Measurements from ENCODE around the gene ABHD16B. TPM values are rescaled to one million over a fixed set of nuclear protein-coding genes. Genes with fewer than 3 reads are reported as not detected.

ABHD16B gene
- total RNA-seq, 1 donor from 2014 or later: not detected

GRCh38 chr20:63896264-63897105 is 35.2 kb downstream of the ABHD16B start:
- intact Hi-C loops (cut with DNase I): no loop called here
- H3K4me3 ChIP-seq: peak overlapping the region; percentile 70
- H3K27ac ChIP-seq: peak overlapping the region; percentile 86
- no peaks in the 10 kb centered on the region for H3K27me3 ChIP-seq
- H3K36me3 ChIP-seq: peaks cover 11% of the 10 kb centered on the region
- TF ChIP-seq, protein P1, sequence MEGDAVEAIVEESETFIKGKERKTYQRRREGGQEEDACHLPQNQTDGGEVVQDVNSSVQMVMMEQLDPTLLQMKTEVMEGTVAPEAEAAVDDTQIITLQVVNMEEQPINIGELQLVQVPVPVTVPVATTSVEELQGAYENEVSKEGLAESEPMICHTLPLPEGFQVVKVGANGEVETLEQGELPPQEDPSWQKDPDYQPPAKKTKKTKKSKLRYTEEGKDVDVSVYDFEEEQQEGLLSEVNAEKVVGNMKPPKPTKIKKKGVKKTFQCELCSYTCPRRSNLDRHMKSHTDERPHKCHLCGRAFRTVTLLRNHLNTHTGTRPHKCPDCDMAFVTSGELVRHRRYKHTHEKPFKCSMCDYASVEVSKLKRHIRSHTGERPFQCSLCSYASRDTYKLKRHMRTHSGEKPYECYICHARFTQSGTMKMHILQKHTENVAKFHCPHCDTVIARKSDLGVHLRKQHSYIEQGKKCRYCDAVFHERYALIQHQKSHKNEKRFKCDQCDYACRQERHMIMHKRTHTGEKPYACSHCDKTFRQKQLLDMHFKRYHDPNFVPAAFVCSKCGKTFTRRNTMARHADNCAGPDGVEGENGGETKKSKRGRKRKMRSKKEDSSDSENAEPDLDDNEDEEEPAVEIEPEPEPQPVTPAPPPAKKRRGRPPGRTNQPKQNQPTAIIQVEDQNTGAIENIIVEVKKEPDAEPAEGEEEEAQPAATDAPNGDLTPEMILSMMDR (IDR thresholded peaks at IDR 0.05): no peak
- DNase-seq (peak; percentile 87), ATAC-seq (peak; percentile 59)
- peaks cover 47% of the 10 kb centered on the region for H3K4me1 ChIP-seq
- no peaks in the 10 kb centered on the region for H3K9me3 ChIP-seq

- ATAC-seq: no peak
- intact Hi-C loops (cut with DNase I): no loop called here
Measured at GRCh38 chr20:63897978-63898561, 36.8 kb downstream of the ABHD16B start.

GRCh38 chr20:63898882-63899558 is 37.7 kb downstream of the ABHD16B start:
- Histone ChIP-seq H3K27ac (no peak overlapping the region), H3K36me3 (peaks cover 8% of the 10 kb centered on the region), H3K4me3 (no peak overlapping the region), H3K27me3 (no peaks in the 10 kb centered on the region), H3K9me3 (no peaks in the 10 kb centered on the region), H3K4me1 (peaks cover 47% of the 10 kb centered on the region)
- TF ChIP-seq, protein P1 (IDR thresholded peaks at IDR 0.05): no peak
- intact Hi-C loops (cut with DNase I): no loop called here
- ATAC-seq: no peak
- no peak for DNase-seq

More at GRCh38 chr20:63897978-63898561, 36.8 kb downstream of the ABHD16B start:
- Histone ChIP-seq H3K4me3 (no peak overlapping the region), H3K27ac (no peak overlapping the region), H3K27me3 (no peaks in the 10 kb centered on the region), H3K9me3 (no peaks in the 10 kb centered on the region), H3K4me1 (peaks cover 49% of the 10 kb centered on the region), H3K36me3 (peaks cover 8% of the 10 kb centered on the region)
- DNase-seq: no peak
- TF ChIP-seq, protein P1 (IDR thresholded peaks at IDR 0.05): no peak

GRCh38 chr20:63900413-63900812 is 39.1 kb downstream of the ABHD16B start:
- DNase-seq: no peak
- ATAC-seq: no peak
- TF ChIP-seq, protein P1 (IDR thresholded peaks at IDR 0.05): no peak
- H3K27me3 ChIP-seq: no peaks in the 10 kb centered on the region
- peaks cover 8% of the 10 kb centered on the region for H3K36me3 ChIP-seq
- H3K27ac ChIP-seq: no peak overlapping the region
- peaks cover 44% of the 10 kb centered on the region for H3K4me1 ChIP-seq
- H3K9me3 ChIP-seq: no peaks in the 10 kb centered on the region
- no peak overlapping the region for H3K4me3 ChIP-seq
- intact Hi-C loops (cut with DNase I): no loop called here

GRCh38 chr20:63903796-63904561 is 42.7 kb downstream of the ABHD16B start:
- intact Hi-C loops (cut with DNase I): no loop called here
- Histone ChIP-seq H3K4me1 (peaks cover 22% of the 10 kb centered on the region), H3K36me3 (no peaks in the 10 kb centered on the region), H3K4me3 (no peak overlapping the region), H3K9me3 (no peaks in the 10 kb centered on the region), H3K27ac (no peak overlapping the region), H3K27me3 (no peaks in the 10 kb centered on the region)
- TF ChIP-seq, protein P1 (IDR thresholded peaks at IDR 0.05): no peak
- ATAC-seq: no peak
- no peak for DNase-seq

Measured in upper lobe of right lung (tissue), 1 donor.